Measurements from ENCODE around the gene ATF7. TPM values are rescaled to one million over a fixed set of nuclear protein-coding genes. Genes with fewer than 3 reads are reported as not detected.
"Not testable (repeated sequence)": the region's sequence is repeated elsewhere in the genome, so short reads cannot be mapped to it uniquely, and the experiment has no call there.

Gene ATF7
- total and polyA plus RNA-seq, 2 donors (not counting 1 experiment from before 2014, with no cell fraction given): 11.4 to 24.7 TPM

DNA sequence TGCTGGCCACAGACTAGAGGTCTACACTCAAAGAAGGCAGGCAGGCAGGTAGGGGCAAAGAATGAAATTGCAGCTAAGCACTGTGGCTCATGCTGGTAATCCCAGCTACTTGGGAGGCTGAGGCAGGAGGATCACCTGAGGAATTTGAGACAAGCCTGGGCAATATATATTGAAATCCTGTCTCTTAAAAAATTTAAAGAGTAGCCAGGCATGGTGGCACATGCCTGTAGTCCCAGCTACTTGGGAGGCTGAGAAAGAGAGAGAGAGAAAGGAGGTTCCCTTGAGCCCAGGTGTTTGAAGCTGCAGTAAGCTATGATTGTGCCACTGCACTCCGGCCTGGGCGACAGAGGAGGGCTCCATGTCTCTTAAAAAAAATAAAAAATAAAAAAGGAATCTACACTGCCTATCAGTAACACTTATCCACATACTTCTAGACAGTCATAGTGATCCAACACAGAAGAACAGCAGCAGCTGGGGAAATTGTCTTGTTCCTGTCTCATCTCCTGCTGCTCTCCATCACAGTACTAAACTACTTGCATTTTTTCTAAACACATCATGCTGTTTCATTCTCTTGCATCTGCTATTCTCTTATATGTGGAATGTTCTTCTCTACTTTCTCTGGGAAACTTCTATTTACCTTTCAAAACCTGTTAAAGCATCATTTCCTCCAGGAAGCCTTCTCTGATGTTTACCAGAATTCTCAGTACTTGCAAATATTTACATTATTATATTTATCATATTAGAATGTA is 57.2 kb downstream of the ATF7 start:
- no peak for TF ChIP-seq EZH2 (IDR thresholded peaks at IDR 0.05; ENCODE audit: low read length, missing control alignments)
- TF ChIP-seq, protein P1, sequence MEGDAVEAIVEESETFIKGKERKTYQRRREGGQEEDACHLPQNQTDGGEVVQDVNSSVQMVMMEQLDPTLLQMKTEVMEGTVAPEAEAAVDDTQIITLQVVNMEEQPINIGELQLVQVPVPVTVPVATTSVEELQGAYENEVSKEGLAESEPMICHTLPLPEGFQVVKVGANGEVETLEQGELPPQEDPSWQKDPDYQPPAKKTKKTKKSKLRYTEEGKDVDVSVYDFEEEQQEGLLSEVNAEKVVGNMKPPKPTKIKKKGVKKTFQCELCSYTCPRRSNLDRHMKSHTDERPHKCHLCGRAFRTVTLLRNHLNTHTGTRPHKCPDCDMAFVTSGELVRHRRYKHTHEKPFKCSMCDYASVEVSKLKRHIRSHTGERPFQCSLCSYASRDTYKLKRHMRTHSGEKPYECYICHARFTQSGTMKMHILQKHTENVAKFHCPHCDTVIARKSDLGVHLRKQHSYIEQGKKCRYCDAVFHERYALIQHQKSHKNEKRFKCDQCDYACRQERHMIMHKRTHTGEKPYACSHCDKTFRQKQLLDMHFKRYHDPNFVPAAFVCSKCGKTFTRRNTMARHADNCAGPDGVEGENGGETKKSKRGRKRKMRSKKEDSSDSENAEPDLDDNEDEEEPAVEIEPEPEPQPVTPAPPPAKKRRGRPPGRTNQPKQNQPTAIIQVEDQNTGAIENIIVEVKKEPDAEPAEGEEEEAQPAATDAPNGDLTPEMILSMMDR (conservative IDR thresholded peaks at IDR 0.05 in 1 of 2, IDR thresholded peaks at IDR 0.05 in 1 of 2; ENCODE audit: low read depth in 1 of 2, low read length in 2 of 2): no peak
- H3K9me3 ChIP-seq (ENCODE audit: control insufficient read depth, insufficient read depth, low read depth, low read length): no peaks in the 10 kb centered on the region
- no peak overlapping the region for H3K4me3 ChIP-seq (replicated peaks in 1 of 4; ENCODE audit: control extremely low read depth in 1 of 4, insufficient read depth in 1 of 4, low read depth in 3 of 4, low read length in 4 of 4)
- no peaks in the 10 kb centered on the region for H3K4me1 ChIP-seq (ENCODE audit: control insufficient read depth, extremely low read depth, insufficient read depth, low read length)
- no peak overlapping the region for H3K4me2 ChIP-seq (ENCODE audit: extremely low read depth, insufficient read depth, low read length)
- no peak overlapping the region for H3K9ac ChIP-seq (ENCODE audit: insufficient read depth, low read length)
- H3K36me3 ChIP-seq (ENCODE audit: control insufficient read depth, insufficient read depth, low read length): no peaks in the 10 kb centered on the region
- no peaks in the 10 kb centered on the region for H3K27me3 ChIP-seq (ENCODE audit: control insufficient read depth, insufficient read depth, low read length)
- no peaks in the 10 kb centered on the region for H4K20me1 ChIP-seq (ENCODE audit: control insufficient read depth, extremely low read depth, insufficient read depth, low read length)
- H2AFZ ChIP-seq (ENCODE audit: low read length): no peak overlapping the region
- DNase-seq (ENCODE audit: low read depth in 2 of 2): peak; percentile 61 to 65
- peaks cover 5% of the 10 kb centered on the region for H3K79me2 ChIP-seq (ENCODE audit: control insufficient read depth, insufficient read depth, low read length)
- H3K27ac ChIP-seq (ENCODE audit: insufficient read depth, low read length): no peak overlapping the region

DNA sequence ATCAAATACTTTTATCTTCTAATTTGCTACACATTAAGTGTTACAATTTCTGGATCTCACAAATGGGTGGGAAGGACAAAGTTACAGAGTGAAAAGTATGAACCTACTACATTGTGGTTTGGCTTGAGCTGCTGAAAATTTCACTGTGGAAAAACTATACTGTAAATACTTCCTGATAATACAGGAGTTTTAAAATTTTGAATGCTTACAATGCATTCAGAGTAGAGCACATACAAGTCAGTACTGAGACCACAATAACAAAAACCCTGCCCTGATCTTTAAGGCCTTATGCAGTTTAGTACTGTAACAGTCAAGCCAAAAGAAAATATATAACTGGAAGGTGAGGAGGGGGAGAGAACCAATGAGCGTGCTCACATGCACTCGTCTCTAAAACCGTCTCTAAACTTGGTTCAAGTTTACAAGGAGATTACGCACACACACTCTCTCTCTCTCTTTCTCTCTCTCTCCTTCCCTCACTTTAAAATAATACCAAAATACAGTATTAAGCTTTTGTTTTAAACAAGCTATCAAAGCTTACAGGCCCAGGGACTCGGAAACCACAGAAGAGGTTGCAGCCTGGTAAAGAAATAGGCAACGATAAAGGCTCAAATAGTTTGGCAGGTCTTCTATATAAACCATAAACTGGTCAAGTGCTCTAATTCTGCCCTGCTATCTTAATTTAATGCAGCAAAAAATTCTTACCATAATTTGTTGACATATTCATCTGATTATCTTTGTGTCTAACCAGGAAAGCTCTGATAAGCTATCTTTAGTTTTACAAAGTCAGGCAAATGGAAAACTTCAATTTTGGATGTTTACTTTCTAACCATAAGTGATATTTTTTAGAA is 58.0 kb downstream of the ATF7 start:
- H3K27me3 ChIP-seq (ENCODE audit: control insufficient read depth, insufficient read depth, low read length): no peaks in the 10 kb centered on the region
- H3K4me1 ChIP-seq (ENCODE audit: control insufficient read depth, extremely low read depth, insufficient read depth, low read length): no peaks in the 10 kb centered on the region
- H3K79me2 ChIP-seq (ENCODE audit: control insufficient read depth, insufficient read depth, low read length): peaks cover 2% of the 10 kb centered on the region
- peak; percentile 22 to 58 for DNase-seq (ENCODE audit: low read depth in 2 of 2)
- no peak overlapping the region for H2AFZ ChIP-seq (ENCODE audit: low read length)
- no peak overlapping the region for H3K4me3 ChIP-seq (replicated peaks in 1 of 4; ENCODE audit: control extremely low read depth in 1 of 4, insufficient read depth in 1 of 4, low read depth in 3 of 4, low read length in 4 of 4)
- H3K9ac ChIP-seq (ENCODE audit: insufficient read depth, low read length): no peak overlapping the region
- H4K20me1 ChIP-seq (ENCODE audit: control insufficient read depth, extremely low read depth, insufficient read depth, low read length): no peaks in the 10 kb centered on the region
- H3K27ac ChIP-seq (ENCODE audit: insufficient read depth, low read length): no peak overlapping the region
- H3K9me3 ChIP-seq (ENCODE audit: control insufficient read depth, insufficient read depth, low read depth, low read length): no peaks in the 10 kb centered on the region
- H3K36me3 ChIP-seq (ENCODE audit: control insufficient read depth, insufficient read depth, low read length): no peaks in the 10 kb centered on the region
- no peak overlapping the region for H3K4me2 ChIP-seq (ENCODE audit: extremely low read depth, insufficient read depth, low read length)
- TF ChIP-seq, protein P1 (conservative IDR thresholded peaks at IDR 0.05 in 1 of 2, IDR thresholded peaks at IDR 0.05 in 1 of 2; ENCODE audit: low read depth in 1 of 2, low read length in 2 of 2): no peak
- TF ChIP-seq EZH2 (IDR thresholded peaks at IDR 0.05; ENCODE audit: low read length, missing control alignments): no peak

DNA sequence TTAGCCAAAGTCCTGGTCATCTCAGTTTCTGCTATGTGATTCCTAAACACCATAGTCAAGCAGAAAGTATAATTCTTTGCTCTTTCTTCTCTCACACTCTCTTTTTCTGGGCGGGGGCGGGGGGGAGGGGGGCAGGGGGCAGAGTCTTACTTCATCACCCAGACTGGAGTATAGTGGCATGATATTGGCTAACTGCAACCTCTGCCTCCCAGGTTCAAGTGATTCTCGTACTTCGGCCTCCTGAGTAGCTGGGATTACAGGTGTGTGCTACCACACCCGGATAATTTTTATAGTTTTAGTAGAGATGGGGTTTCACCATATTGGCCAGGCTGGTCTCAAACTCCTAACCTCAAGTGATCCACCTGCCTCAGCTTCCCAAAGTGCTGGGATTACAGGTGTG is 60.8 kb downstream of the ATF7 start:
- not testable (repeated sequence) for H3K4me3 ChIP-seq (replicated peaks in 1 of 4; ENCODE audit: control extremely low read depth in 1 of 4, insufficient read depth in 1 of 4, low read depth in 3 of 4, low read length in 4 of 4); H3K27me3 ChIP-seq (ENCODE audit: control insufficient read depth, insufficient read depth, low read length); H3K27ac ChIP-seq (ENCODE audit: insufficient read depth, low read length); H4K20me1 ChIP-seq (ENCODE audit: control insufficient read depth, extremely low read depth, insufficient read depth, low read length); H3K9ac ChIP-seq (ENCODE audit: insufficient read depth, low read length); H3K4me2 ChIP-seq (ENCODE audit: extremely low read depth, insufficient read depth, low read length); H3K9me3 ChIP-seq (ENCODE audit: control insufficient read depth, insufficient read depth, low read depth, low read length); DNase-seq (ENCODE audit: low read depth in 2 of 2); H3K36me3 ChIP-seq (ENCODE audit: control insufficient read depth, insufficient read depth, low read length); H2AFZ ChIP-seq (ENCODE audit: low read length); H3K79me2 ChIP-seq (ENCODE audit: control insufficient read depth, insufficient read depth, low read length)
- peaks cover 14% of the 10 kb centered on the region for H3K4me1 ChIP-seq (ENCODE audit: control insufficient read depth, extremely low read depth, insufficient read depth, low read length)
